Panc1 (cell line): Measurements from ENCODE around the gene SERGEF. TPM values are rescaled to one million over a fixed set of nuclear protein-coding genes. Genes with fewer than 3 reads are reported as not detected.

ENCODE experiments used
- ATAC-seq: fragments of 200-7000 bp; cut with Tn5 transposase; 2 replicates; pipeline ENCODE4 v1.9.1; 2020; ENCODE audit warnings: mild to moderate bottlenecking, moderate library complexity
- BruUV-seq: library from RNA; stranded (reverse); fragments of 400-500 nt; replicated peaks from 2 replicates; lab custom pipeline; 2021; lab: Mats Ljungman, UMichigan
- CTCF ChIA-PET: fragments of 300-600 bp; sonication (Branson Sonifier 250); formaldehyde crosslinking; loops from one replicate; lab custom pipeline; 2022; ENCODE audit warnings: antibody characterized with exemption; lab: Charles Lee
- POLR2A ChIA-PET: fragments of 300-600 bp; sonication (Branson Sonifier 250); formaldehyde crosslinking; loops from one replicate; lab custom pipeline; 2022; ENCODE audit warnings: antibody characterized with exemption; lab: Charles Lee
- DNase-seq: peaks from one replicate; pipeline ENCODE4 v3.0.0-alpha.2; 2010; ENCODE audit warnings: low read depth, low spot score
- H3K27ac ChIP-seq: 2 replicates; pipeline ENCODE4 v1.5.1; 2011; ENCODE audit warnings: mild to moderate bottlenecking, low read length, inconsistent platforms
- H3K27me3 ChIP-seq: fragments of 200-500 bp; sonication (Bioruptor generic); 2 replicates; pipeline ENCODE4 v1.6.0; 2014; ENCODE audit warnings: low read length, inconsistent platforms; ENCODE audit not compliant: control insufficient read depth, insufficient read depth
- H3K36me3 ChIP-seq: fragments of 200-500 bp; sonication (Bioruptor generic); 2 replicates; pipeline ENCODE4 v1.5.1; 2014; ENCODE audit warnings: inconsistent platforms, mild to moderate bottlenecking, low read length, moderate library complexity; ENCODE audit not compliant: control insufficient read depth, insufficient read depth
- H3K4me1 ChIP-seq: 2 replicates; pipeline ENCODE4 v1.5.1; 2011; ENCODE audit warnings: inconsistent platforms, mild to moderate bottlenecking, low read length, moderate library complexity; ENCODE audit not compliant: control insufficient read depth, insufficient read depth
- H3K4me3 ChIP-seq, 2 experiments: 2 replicates each; pipeline ENCODE4 v1.5.1; 2011 to 2012; ENCODE audit warnings: low read depth in 2 of 2, low read length in 2 of 2, mild to moderate bottlenecking in 2 of 2, inconsistent platforms in 1 of 2, moderate library complexity in 1 of 2
- H3K9me3 ChIP-seq: fragments of 200-500 bp; sonication (Bioruptor generic); 2 replicates; pipeline ENCODE4 v1.5.1; 2014; ENCODE audit warnings: low read depth, mild to moderate bottlenecking, inconsistent platforms, low read length, moderate library complexity; ENCODE audit not compliant: control insufficient read depth, insufficient read depth
- POLR2AphosphoS5 ChIP-seq: IDR thresholded peaks from 2 replicates; pipeline ENCODE4 v1.6.1; 2012; ENCODE audit warnings: mild to moderate bottlenecking, low read depth, low read length, moderate library complexity
- SIN3A ChIP-seq: IDR thresholded peaks from 2 replicates; pipeline ENCODE4 v1.6.1; 2012; ENCODE audit warnings: low read depth, mild to moderate bottlenecking, low read length, moderate library complexity, borderline replicate concordance; ENCODE audit not compliant: insufficient read depth
- TCF7L2 ChIP-seq: IDR thresholded peaks from 2 replicates; pipeline ENCODE4 v1.6.1; 2011; ENCODE audit warnings: mild to moderate bottlenecking, low read depth, low read length, inconsistent platforms
- in situ Hi-C: cut with HindIII; loops from 2 replicates; pipeline ENCODE4 v1.10.0; 2016; ENCODE audit warnings: low sequenced_read_pairs, low pct_unique_long_range_greater_than_20kb
- intact Hi-C: fragments of 100-400 bp; cut with micrococcal nuclease; formaldehyde crosslinking; loops from one replicate; pipeline ENCODE4 v1.10.0; 2022; ENCODE audit not compliant: unreplicated experiment
- total RNA-seq: library from RNA; stranded (reverse); gene quantifications from one replicate; pipeline ENCODE4 v1.2.1, GENCODE V29; 2021; ENCODE audit not compliant: unreplicated experiment
- TF ChIP-seq, protein P1 (sequence below), 2 experiments: IDR thresholded peaks; 2 replicates each; pipeline ENCODE4 v1.6.1; 2011 to 2012; ENCODE audit warnings: low read depth in 2 of 2, control low read depth in 1 of 2, low read length in 1 of 2, mild to moderate bottlenecking in 1 of 2, moderate library complexity in 1 of 2; ENCODE audit not compliant: insufficient read depth in 1 of 2
- TF ChIP-seq, protein P2 (sequence below): fragments of 450-650 bp; IDR thresholded peaks from 2 replicates; pipeline ENCODE4 v1.5.1; 2017; ENCODE audit warnings: mild to moderate bottlenecking

SERGEF gene
- total RNA-seq, 1 experiment from 2014 or later, result 35.5 TPM

DNA sequence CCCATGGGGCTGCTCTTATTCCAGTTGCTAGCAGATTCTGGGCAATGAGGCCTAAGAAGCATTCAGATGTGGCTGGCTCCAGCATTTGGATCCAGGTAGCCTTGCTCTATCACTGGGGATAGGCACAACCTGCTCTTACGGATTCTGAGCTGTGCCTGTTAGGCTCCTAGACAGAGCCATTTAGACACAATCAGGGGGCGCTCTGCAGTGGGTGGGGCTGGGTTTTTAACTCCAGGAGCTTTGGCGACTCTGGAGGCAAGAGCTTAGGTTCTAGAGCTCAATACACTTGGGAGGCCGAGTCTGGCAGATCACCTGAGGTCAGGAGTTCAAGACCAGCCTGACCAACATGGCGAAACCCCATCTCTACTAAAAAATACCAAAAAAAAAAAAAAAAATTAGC lies 246.3 kb downstream of the SERGEF start:
- H3K4me3 ChIP-seq, result no peak overlapping the region
- POLR2A ChIA-PET, result no interaction called here
- no peak overlapping the region for H3K27ac ChIP-seq
- H3K9me3 ChIP-seq, result no peaks in the 10 kb centered on the region
- no peaks in the 10 kb centered on the region for H3K36me3 ChIP-seq
- TF ChIP-seq, protein P1, sequence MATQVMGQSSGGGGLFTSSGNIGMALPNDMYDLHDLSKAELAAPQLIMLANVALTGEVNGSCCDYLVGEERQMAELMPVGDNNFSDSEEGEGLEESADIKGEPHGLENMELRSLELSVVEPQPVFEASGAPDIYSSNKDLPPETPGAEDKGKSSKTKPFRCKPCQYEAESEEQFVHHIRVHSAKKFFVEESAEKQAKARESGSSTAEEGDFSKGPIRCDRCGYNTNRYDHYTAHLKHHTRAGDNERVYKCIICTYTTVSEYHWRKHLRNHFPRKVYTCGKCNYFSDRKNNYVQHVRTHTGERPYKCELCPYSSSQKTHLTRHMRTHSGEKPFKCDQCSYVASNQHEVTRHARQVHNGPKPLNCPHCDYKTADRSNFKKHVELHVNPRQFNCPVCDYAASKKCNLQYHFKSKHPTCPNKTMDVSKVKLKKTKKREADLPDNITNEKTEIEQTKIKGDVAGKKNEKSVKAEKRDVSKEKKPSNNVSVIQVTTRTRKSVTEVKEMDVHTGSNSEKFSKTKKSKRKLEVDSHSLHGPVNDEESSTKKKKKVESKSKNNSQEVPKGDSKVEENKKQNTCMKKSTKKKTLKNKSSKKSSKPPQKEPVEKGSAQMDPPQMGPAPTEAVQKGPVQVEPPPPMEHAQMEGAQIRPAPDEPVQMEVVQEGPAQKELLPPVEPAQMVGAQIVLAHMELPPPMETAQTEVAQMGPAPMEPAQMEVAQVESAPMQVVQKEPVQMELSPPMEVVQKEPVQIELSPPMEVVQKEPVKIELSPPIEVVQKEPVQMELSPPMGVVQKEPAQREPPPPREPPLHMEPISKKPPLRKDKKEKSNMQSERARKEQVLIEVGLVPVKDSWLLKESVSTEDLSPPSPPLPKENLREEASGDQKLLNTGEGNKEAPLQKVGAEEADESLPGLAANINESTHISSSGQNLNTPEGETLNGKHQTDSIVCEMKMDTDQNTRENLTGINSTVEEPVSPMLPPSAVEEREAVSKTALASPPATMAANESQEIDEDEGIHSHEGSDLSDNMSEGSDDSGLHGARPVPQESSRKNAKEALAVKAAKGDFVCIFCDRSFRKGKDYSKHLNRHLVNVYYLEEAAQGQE (IDR thresholded peaks at IDR 0.05; ENCODE audit: insufficient read depth in 1 of 2, low read depth in 2 of 2, low read length in 1 of 2), result no peak
- no peak for TF ChIP-seq TCF7L2
- no peak for TF ChIP-seq SIN3A
- TF ChIP-seq, protein P2, sequence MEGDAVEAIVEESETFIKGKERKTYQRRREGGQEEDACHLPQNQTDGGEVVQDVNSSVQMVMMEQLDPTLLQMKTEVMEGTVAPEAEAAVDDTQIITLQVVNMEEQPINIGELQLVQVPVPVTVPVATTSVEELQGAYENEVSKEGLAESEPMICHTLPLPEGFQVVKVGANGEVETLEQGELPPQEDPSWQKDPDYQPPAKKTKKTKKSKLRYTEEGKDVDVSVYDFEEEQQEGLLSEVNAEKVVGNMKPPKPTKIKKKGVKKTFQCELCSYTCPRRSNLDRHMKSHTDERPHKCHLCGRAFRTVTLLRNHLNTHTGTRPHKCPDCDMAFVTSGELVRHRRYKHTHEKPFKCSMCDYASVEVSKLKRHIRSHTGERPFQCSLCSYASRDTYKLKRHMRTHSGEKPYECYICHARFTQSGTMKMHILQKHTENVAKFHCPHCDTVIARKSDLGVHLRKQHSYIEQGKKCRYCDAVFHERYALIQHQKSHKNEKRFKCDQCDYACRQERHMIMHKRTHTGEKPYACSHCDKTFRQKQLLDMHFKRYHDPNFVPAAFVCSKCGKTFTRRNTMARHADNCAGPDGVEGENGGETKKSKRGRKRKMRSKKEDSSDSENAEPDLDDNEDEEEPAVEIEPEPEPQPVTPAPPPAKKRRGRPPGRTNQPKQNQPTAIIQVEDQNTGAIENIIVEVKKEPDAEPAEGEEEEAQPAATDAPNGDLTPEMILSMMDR, result peak; percentile 38
- H3K27me3 ChIP-seq, result no peaks in the 10 kb centered on the region
- in situ Hi-C loops, result no loop called here
- CTCF ChIA-PET, result interaction anchor here (1.1 kb wide), 1 partner anchor 221 kb away, joined by 3 read pairs; no protein-coding TSS in a partner anchor
- no peak for DNase-seq
- no peaks in the 10 kb centered on the region for H3K4me1 ChIP-seq
- intact Hi-C loops, result no loop called here
- BruUV-seq, result no TSS peak
- no peak for ATAC-seq

DNA sequence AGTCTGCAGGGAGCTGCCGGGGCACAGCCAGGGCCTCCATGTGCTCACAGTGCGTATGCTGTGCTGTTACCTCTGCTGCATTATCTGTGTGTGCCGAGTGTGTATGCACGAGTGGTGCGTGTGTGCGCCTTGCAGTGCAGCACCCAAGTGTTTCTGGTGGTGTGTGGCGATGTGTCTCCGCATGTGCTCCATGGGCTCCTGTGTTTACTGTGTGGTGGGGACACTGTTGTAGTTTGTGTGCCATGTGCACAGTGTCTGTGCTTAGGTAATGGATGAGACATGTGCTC lies 246.8 kb downstream of the SERGEF start:
- ChIA-PET CTCF (no interaction called here), POLR2A (no interaction called here)
- H3K9me3 ChIP-seq, result no peaks in the 10 kb centered on the region
- no peaks in the 10 kb centered on the region for H3K27me3 ChIP-seq
- in situ Hi-C loops (no loop called here), intact Hi-C loops (no loop called here)
- BruUV-seq, result no TSS peak
- ATAC-seq (no peak), DNase-seq (no peak)
- no peaks in the 10 kb centered on the region for H3K4me1 ChIP-seq
- H3K4me3 ChIP-seq, result no peak overlapping the region
- TF ChIP-seq POLR2AphosphoS5 (no peak), SIN3A (no peak), TCF7L2 (no peak)
- TF ChIP-seq, protein P2, result no peak
- TF ChIP-seq, protein P1 (IDR thresholded peaks at IDR 0.05; ENCODE audit: insufficient read depth in 1 of 2, low read depth in 2 of 2, low read length in 1 of 2), result no peak
- no peaks in the 10 kb centered on the region for H3K36me3 ChIP-seq
- no peak overlapping the region for H3K27ac ChIP-seq
